ENCODE data around the gene DMAC1. TPM values are rescaled to one million over a fixed set of nuclear protein-coding genes. Genes with fewer than 3 reads are reported as not detected.

Gene DMAC1
- total and polyA plus RNA-seq, 3 donors from 2014 or later, result 17.2 to 47.9 (median 17.5) TPM

DNA sequence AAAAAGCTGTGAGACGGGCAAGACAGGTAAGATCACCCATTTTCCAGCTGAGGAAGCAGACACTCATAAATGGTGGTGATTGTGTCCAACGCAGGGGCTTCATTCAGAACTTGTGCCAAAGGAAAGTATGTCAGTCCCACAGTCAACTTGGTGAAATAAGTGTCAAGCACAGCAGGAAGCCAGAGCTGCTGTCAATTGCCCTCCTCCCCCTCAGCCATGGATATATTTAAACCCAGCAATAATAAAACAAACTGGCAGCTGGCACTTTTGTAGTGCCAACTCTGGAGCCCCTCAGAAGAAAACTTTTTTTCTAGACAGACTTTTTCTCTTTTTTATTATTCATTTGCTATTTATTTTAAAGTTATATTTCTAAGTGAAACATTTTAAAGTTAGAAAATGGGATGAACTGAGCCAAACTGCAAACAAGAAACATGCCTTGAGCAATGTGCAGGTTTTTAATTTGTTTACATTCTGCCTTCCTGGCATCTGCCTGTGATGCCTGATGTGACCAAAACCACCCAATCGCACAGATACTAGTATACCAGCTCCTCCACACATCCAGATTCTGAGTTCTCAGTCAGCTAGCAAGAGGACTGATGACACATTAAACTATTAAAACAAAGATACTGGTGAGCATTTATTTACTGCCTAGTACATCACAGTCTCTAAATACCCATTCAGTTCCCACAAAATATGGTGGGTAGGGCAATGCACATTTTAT, 17.0 kb downstream of the DMAC1 start:
- H3K4me3 ChIP-seq, result no peak overlapping the region
- H3K4me1 ChIP-seq, result no peaks in the 10 kb centered on the region
- no peak for DNase-seq
- intact Hi-C loops (cut with DNase I; ENCODE audit: low total_unique reads), result no loop called here
- no peaks in the 10 kb centered on the region for H3K27me3 ChIP-seq
- H3K9me3 ChIP-seq, result no peaks in the 10 kb centered on the region
- 74 to 78% methylated on average over 3 of the region's 3 CpGs for WGBS, 2 donors
- H3K36me3 ChIP-seq (ENCODE audit: low read depth, missing control alignments), result no peaks in the 10 kb centered on the region
- H3K27ac ChIP-seq, result no peak overlapping the region
- TF ChIP-seq POLR2A (IDR thresholded peaks at IDR 0.05), result no peak

DNA sequence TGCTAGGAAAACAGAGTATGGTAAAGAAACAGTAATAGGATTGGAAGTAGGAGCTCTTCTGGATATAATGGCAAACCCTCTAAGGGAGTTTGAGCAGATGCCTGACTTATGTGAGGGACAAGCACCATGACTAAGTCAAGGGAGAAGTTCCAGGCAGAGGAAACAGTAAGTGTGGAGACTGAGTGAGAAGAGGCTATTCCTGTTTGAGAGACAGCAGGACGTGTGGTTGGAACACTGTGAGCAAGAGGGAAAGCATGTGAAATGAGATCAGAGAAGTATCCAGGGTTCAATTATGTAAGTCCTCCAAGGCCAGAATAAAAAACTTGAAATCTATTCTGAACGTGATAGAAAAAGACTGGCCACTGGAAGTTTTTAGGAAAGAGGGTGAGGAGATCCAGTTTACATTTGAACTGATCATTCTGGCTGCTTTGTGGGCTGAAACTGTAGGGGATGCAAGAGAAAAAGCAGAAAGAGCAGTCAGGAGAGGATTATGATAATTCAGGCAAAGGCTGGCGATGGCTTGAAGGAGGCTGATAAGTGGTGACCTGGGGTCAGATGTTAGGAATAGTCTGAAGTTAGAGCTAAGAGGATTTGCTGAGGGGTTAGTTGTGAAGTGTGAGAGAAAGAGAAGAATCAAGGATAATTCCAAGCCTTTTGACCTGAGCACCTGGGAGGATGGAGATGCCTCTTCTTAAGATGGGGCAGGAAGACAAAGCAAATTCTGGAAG, 19.2 kb downstream of the DMAC1 start:
- no peaks in the 10 kb centered on the region for H3K9me3 ChIP-seq
- H3K27me3 ChIP-seq, result no peaks in the 10 kb centered on the region
- no peaks in the 10 kb centered on the region for H3K4me1 ChIP-seq
- WGBS, 2 donors, result 53 to 67% methylated on average over 3 of the region's 3 CpGs
- TF ChIP-seq, protein P1, sequence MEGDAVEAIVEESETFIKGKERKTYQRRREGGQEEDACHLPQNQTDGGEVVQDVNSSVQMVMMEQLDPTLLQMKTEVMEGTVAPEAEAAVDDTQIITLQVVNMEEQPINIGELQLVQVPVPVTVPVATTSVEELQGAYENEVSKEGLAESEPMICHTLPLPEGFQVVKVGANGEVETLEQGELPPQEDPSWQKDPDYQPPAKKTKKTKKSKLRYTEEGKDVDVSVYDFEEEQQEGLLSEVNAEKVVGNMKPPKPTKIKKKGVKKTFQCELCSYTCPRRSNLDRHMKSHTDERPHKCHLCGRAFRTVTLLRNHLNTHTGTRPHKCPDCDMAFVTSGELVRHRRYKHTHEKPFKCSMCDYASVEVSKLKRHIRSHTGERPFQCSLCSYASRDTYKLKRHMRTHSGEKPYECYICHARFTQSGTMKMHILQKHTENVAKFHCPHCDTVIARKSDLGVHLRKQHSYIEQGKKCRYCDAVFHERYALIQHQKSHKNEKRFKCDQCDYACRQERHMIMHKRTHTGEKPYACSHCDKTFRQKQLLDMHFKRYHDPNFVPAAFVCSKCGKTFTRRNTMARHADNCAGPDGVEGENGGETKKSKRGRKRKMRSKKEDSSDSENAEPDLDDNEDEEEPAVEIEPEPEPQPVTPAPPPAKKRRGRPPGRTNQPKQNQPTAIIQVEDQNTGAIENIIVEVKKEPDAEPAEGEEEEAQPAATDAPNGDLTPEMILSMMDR (IDR thresholded peaks at IDR 0.05), result no peak
- no peak for TF ChIP-seq POLR2A (IDR thresholded peaks at IDR 0.05)
- H3K4me3 ChIP-seq, result no peak overlapping the region
- no peak overlapping the region for H3K27ac ChIP-seq
- no peak for DNase-seq
- intact Hi-C loops (cut with DNase I; ENCODE audit: low total_unique reads), result no loop called here
- H3K36me3 ChIP-seq (ENCODE audit: low read depth, missing control alignments), result no peaks in the 10 kb centered on the region

DNA sequence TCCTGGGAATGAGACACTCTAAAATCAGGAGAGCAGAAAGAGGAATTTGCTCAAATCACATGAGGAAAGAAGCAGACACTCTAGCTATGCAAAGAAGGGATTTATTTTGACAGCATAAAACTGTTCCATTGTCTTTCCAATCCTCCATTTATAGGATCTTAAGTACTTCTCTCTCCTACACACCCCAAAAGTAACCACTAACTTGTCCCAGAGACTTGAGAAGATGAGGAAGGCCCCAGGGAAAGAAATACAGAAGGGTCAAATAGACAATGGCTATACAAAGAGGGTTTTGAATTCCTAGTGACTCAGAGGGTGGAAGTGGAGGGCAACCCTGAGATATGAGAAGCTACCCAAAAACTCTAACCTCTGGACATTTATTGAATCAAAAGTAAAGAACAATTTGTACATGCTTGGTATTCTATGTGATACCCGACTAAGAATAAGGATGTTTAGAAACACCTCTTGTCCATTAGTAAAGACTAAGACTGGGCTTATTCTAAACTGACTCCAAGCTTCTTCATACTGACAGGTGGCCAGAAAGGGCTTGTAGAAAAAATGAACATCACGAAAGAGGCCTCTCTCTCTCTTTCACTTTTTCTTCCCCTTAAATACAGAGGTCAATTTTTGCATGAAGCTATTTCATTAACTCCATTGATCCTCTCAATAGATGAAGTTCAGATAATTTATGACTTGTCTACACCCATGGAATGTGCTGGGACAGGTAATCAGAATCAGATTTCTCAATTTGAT, 20.6 kb downstream of the DMAC1 start:
- 93 to 95% methylated on average over 2 of the region's 2 CpGs for WGBS, 2 donors
- intact Hi-C loops (cut with DNase I; ENCODE audit: low total_unique reads), result no loop called here

DNA sequence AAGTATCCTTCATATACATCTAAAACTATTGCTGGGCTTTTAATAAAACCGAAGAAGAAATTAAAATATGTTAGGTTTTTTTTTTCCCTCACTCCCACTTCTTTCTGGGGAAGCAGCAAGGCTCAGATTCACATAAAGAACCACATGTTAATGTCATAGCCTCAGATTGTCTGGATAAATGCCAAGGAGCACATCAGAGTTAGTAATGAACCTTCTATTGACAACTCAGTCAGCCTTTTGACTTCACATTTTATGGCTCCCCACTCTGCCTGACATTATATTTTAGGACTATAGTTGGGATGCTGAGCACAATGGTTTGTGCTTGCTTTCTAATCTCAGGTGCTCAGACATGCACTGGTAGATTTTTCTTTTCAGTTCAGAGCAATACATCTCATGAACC, 21.8 kb downstream of the DMAC1 start:
- no peaks in the 10 kb centered on the region for H3K4me1 ChIP-seq
- intact Hi-C loops (cut with DNase I; ENCODE audit: low total_unique reads), result no loop called here
- no peak overlapping the region for H3K4me3 ChIP-seq
- WGBS, 2 donors, result 55 to 74% methylated on average over 1 of the region's 1 CpG
- TF ChIP-seq, protein P1 (IDR thresholded peaks at IDR 0.05), result no peak
- no peak for TF ChIP-seq POLR2A (IDR thresholded peaks at IDR 0.05)
- no peaks in the 10 kb centered on the region for H3K9me3 ChIP-seq
- H3K27ac ChIP-seq, result no peak overlapping the region
- H3K27me3 ChIP-seq, result no peaks in the 10 kb centered on the region
- H3K36me3 ChIP-seq (ENCODE audit: low read depth, missing control alignments), result no peaks in the 10 kb centered on the region
- no peak for DNase-seq

More for the DNA sequence above, 20.6 kb downstream of the DMAC1 start:
- H3K4me3 ChIP-seq, result no peak overlapping the region
- TF ChIP-seq, protein P1 (IDR thresholded peaks at IDR 0.05), result no peak
- TF ChIP-seq POLR2A (IDR thresholded peaks at IDR 0.05), result no peak
- no peak for DNase-seq
- no peaks in the 10 kb centered on the region for H3K36me3 ChIP-seq (ENCODE audit: low read depth, missing control alignments)
- H3K9me3 ChIP-seq, result no peaks in the 10 kb centered on the region
- no peaks in the 10 kb centered on the region for H3K4me1 ChIP-seq
- H3K27me3 ChIP-seq, result no peaks in the 10 kb centered on the region
- H3K27ac ChIP-seq, result no peak overlapping the region

DNA sequence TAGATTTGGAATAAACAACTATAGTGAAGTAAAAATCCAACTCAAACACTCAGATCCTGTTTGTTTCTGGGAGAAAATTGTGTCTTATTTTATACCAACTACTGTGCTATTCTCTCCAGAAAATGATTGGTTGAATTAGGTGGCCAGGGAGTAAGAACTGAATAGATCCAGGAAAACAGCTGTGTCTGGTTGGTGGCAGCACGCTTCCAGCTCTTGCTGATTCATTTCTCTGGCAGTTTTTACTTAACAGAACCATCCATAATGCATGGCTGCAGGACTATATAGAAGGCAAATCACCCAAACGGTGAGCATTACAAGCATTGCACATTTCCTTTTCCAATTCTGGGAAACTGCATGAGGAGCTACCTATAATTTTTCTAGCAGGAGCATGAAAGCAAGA, 29.5 kb downstream of the DMAC1 start:
- Histone ChIP-seq H3K27me3 (no peaks in the 10 kb centered on the region), H3K36me3 (ENCODE audit: low read depth, missing control alignments) (no peaks in the 10 kb centered on the region), H3K27ac (no peak overlapping the region), H3K9me3 (no peaks in the 10 kb centered on the region), H3K4me1 (no peaks in the 10 kb centered on the region), H3K4me3 (no peak overlapping the region)
- TF ChIP-seq, protein P1 (IDR thresholded peaks at IDR 0.05), result no peak
- no peak for TF ChIP-seq POLR2A (IDR thresholded peaks at IDR 0.05)
- DNase-seq, result no peak
- 46 to 55% methylated on average over 2 of the region's 2 CpGs for WGBS, 2 donors
- intact Hi-C loops (cut with DNase I; ENCODE audit: low total_unique reads), result no loop called here
